ENCODE data around the gene DNAJC2. TPM values are rescaled to one million over a fixed set of nuclear protein-coding genes. Genes with fewer than 3 reads are reported as not detected.
A peak's percentile ranks its signal among the peaks of the same experiment; 100 is the strongest.

The DNAJC2 gene
- total and polyA plus RNA-seq, 2 experiments from 2014 or later = 40.1 to 168 TPM

- H3K4me3 ChIP-seq = peak overlapping the region; percentile 74
- H3K27ac Mint-ChIP-seq = peak overlapping the region; percentile 82
- peaks cover 39% of the 10 kb centered on the region for H3K36me3 ChIP-seq (ENCODE audit: insufficient read depth)
- H3K79me2 ChIP-seq (replicated peaks; ENCODE audit: insufficient read depth) = peaks cover 46% of the 10 kb centered on the region
- H2AFZ ChIP-seq = peak overlapping the region; percentile 80; the same call in 1 of the 2 replicates
- peaks cover 12% of the 10 kb centered on the region for H3K4me1 Mint-ChIP-seq
- TF ChIP-seq NANOG (IDR thresholded peaks at IDR 0.05; ENCODE audit: borderline replicate concordance) (no peak), ZNF462 (CRISPR knock-in tag; IDR thresholded peaks at IDR 0.05) (no peak), EZH2 (IDR thresholded peaks at IDR 0.05; ENCODE audit: low read depth, unreplicated experiment) (no peak), ETS1 (IDR thresholded peaks at IDR 0.05) (no peak), CREB1 (CRISPR knock-in tag; IDR thresholded peaks at IDR 0.05; ENCODE audit: low read depth) (no peak), POLR2AphosphoS5 (IDR thresholded peaks at IDR 0.05; ENCODE audit: low read depth) (no peak), STAT1 (IDR thresholded peaks at IDR 0.05; ENCODE audit: unreplicated experiment) (no peak), EZH2phosphoT487 (IDR thresholded peaks at IDR 0.05; ENCODE audit: unreplicated experiment) (no peak), JUNB (IDR thresholded peaks at IDR 0.05; ENCODE audit: unreplicated experiment) (no peak), ZNF114 (CRISPR knock-in tag; IDR thresholded peaks at IDR 0.05) (no peak), ZNF331 (CRISPR knock-in tag; IDR thresholded peaks at IDR 0.05; ENCODE audit: low read depth) (no peak), REST (IDR thresholded peaks at IDR 0.05; ENCODE audit: unreplicated experiment) (no peak), CTCF (conservative IDR thresholded peaks at IDR 0.05; ENCODE audit: low read depth in 2 of 2) (no peak)
- no peaks in the 10 kb centered on the region for H3F3A ChIP-seq (replicated peaks; ENCODE audit: low read depth)
- H3K9me3 Mint-ChIP-seq = no peaks in the 10 kb centered on the region
- peak overlapping the region; percentile 91 for H3K4me3 Mint-ChIP-seq
- H3K4me1 ChIP-seq (ENCODE audit: insufficient read depth) = peaks cover 3% of the 10 kb centered on the region; the same call in 1 of the 2 replicates
- no peaks in the 10 kb centered on the region for H3K9me2 ChIP-seq (ENCODE audit: insufficient read depth)
- peaks cover 2% of the 10 kb centered on the region for H3K27me3 Mint-ChIP-seq (ENCODE audit: insufficient read depth, low read depth, poor library complexity)
- H3K27ac ChIP-seq (ENCODE audit: low read depth) = peak overlapping the region; percentile 89
- no peak for ATAC-seq
- peaks cover 4% of the 10 kb centered on the region; the same call in 1 of the 2 replicates for H4K20me1 ChIP-seq (replicated peaks; ENCODE audit: insufficient read depth)
- peaks cover 39% of the 10 kb centered on the region for H3K36me3 Mint-ChIP-seq (ENCODE audit: low read depth)
- DNase-seq (ENCODE audit: low spot score) = no peak
- H3K27me3 ChIP-seq (ENCODE audit: insufficient read depth) = no peaks in the 10 kb centered on the region
- peak overlapping the region; percentile 78 for H3K4me2 ChIP-seq
Observed at GRCh38 chr7:103297837-103298179, 46.8 kb downstream of the DNAJC2 start.
